Activated CD4-positive, alpha-beta T cell treated with anti-CD3 and anti-CD28 coated beads, Interleukin-2, amount 50 U/mL, for 1 hour (primary cell): ENCODE measurements around the gene INTS1.

Experiments used
- DNase-seq: peaks from one replicate; pipeline ENCODE4 v3.0.0-alpha.2; 2020

The INTS1 gene

DNA sequence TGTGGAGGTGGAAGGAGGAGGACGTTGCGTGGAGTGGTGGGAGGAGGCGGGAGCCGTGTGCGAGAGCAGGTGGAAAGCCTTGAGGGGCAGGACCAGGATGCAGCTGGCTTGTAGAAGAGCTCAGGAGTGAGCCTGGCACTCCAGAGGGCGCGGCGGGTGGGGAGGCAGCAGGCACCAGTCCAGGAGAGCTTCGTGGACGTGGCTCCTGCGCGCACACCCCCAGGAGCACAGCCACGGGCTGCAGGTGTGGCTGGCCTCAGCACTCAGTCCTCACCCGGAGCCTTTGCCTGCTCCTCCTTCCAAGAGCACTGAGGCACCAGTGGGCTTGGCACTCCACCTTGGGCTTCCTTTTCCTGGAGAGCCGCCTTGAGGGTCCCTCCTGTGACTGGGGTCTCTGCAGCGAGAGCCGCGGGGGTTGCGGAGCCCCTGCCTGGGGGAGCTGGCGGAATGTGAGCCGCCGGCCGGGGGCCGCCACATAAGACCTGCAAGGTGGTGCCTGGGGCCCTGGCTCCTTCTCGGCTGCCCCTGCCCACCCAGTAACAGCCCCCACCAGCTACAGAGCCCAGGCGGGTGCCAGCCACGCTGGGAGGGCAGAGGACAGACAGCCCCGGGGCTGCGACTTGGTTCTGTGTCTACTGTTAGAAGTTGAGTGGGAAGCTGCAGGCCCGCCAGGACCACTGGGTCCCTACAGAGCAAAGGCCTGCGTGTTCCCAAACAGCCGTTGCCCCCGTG is 37.4 kb upstream of the INTS1 start:
- DNase-seq, result no peak

GRCh38 chr7:1540776-1541271 is 36.6 kb upstream of the INTS1 start:
- DNase-seq, result no peak

GRCh38 chr7:1539882-1540775 is 35.9 kb upstream of the INTS1 start:
- no peak for DNase-seq

DNA sequence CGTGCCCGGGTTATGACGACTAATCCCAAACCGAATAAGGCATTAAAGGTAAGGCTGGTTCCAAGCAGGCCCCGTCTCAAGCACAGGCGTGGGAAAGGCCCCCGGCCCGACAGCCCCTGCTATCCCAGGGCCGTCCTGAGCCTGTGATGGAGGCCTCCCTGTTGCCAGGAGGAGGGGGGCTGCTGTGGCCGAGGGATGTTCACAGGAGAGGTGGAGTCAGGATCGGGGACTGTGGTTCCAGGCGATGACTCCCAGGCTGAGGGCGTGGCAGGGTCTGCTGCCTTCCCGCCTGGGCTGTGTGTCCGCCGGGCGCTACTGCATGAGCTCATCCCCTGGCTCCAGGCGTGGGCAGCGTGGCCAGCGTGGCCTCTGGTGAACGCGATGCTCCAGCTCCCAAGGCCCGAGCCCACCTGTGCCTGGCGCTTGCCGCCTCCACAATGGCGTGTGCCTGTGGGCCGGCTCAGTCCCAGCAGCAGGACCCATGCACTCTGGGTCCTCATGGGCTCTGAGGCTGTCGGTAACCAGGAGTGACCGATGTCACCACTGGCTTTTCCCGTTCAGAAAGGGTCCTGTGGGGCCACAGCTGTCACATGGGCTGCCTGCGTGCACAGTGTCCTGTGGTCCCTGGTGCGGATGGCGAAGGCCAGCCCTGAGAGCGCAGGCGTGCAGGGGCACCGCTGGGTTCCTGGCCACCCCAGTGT is 35.1 kb upstream of the INTS1 start:
- no peak for DNase-seq

DNA sequence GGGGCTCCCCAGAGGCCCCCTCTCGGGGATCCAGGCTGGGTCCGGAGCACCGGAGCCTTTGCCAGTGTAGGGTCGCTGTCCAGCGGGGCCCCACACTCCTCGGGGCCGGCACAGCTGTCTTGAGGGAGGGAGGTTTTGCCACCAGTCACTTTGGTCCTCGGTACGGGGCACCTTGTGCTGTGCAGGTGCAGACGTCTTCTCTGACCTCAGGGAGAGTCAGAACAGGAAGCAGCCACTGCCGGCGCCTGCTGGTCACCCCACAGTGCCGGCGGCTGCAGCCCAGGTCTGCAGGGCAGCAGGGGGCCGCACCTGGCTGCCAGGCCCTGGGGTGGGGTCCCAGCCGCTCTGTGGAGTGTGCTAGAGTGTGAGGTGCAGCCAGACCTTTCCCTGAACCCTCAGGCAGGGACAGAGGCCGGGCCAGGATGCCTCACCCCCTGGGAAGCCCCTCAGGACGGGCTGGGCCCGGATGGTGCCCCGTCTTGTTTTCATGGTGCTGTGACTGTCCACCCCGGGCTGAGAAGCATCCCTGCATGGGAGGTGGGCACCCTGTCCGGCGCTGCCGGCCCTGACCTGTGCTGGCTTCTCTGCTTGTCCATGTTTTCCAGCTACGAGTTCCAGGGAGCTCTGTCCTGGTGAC is 34.5 kb upstream of the INTS1 start:
- DNase-seq, result no peak

DNA sequence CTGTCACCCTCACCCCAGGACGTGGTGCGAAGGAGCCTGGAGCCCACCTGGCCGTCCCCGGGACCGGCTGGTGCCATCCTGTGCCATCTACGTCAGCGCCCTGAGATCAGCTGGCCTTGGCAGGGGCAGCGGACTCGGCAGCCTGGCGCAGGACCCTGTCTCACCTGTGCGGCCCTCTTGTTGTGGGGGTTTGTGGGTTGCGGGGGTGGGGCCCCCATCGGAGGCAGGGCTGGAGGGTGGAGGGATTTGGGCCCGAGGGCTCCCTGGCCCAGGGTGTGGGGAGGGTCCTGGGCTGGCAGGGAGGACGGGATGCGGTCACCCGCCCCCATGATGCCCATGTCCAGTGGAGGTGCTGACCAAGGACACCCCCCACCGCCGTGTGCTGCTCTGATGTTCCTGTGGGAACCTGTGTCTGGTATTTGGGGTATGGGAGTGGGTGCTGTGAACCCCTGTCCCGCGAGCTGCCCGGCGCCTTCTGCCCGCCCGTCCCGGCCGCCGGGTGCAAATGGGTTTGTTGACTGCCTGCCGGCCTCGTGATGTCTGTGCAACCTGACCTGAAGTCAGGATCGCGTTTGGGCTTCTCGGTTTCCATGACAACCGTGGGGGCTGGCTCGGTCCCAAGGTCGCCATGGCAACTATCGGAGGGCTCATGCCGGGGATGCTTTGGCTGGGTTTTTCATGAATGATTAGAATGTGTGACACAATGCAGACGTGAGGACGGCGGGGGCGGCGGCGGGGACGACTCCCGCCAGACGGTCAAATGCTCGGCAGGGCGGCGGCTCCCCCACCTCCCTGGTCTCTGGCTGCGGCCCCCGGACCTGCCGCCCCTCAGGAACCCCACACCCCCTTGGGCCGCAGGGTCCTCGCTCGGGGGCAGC is 33.6 kb upstream of the INTS1 start:
- no peak for DNase-seq

GRCh38 chr7:1536743-1537534 is 32.8 kb upstream of the INTS1 start:
- no peak for DNase-seq

- no peak for DNase-seq
Observed at GRCh38 chr7:1536455-1536742, 32.2 kb upstream of the INTS1 start.

DNA sequence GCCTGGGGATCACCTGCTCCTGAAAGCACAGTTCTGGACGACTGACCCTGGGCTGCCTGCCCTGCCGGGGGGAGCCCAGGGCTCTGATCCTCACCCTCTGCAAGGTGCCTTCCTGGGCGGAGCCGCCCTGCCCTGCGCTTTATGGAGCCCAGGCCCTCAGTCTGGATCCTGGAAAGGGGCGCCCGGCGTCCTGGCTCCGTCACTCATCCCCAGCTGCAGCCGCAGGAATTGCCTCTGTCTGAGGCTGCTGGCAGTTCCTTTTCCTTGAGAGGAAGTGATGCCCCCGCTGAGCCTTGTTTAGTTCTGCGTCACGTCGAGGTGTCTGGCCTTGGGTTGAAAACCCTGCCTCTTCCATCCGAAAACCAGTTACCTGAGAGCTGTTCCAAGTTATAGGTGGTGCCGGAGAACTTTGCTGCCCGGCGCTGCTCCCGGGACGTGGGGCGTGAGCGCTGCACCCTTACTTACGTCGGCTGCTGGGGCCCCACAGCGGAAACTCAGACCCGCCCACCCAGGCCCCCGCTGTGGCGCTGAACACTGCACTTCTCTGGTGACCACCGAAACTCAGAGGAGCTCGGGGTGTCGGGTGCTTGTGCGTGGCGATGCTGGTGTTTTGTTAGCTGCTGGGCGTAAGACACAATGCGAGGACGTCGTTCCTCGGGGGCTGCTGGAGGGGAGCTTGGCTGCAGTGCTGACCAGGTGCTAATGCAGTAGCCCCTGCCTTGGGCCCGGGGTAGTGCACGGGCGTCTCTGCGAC is 31.7 kb upstream of the INTS1 start:
- DNase-seq, result no peak

GRCh38 chr7:1535100-1535458 is 30.9 kb upstream of the INTS1 start:
- no peak for DNase-seq

DNA sequence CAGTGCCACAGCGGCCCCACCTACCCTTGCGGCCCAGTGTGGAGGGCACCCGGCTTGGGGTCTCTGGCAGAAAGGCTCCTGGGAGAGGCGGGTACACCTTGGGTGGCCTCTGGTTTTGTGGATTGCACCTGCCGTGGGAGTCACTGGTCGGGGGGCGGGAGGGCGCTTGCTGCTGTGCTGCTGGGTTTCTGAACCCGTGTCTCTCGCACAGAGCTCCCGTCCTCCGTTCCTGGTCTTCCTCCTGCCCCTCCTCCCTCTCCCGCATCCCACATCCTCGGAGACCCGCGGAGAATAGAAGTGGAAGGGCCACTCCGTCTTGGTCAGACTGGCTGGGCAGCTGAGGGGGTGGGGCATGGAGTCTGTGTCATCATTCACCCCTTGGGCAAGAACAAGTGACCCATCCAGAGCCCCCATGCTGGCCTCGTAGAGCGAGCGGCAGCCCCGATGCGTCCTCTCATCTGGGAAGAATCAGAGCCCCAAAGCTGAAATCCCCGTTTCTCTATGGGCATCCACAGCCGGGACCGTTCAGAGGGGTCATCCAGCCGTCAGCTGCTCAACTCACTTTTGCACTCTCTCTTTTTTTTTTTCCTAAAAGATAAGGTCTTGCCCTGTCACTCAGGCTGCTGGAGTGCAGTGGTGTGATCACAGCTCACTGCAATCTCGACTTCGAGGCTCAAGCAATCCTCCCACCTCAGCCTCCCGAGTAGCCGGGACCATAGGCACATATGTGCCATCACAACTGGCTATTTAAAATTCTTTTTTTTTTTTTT is 30.3 kb upstream of the INTS1 start:
- no peak for DNase-seq

GRCh38 chr7:1533547-1534329 is 29.5 kb upstream of the INTS1 start:
- no peak for DNase-seq

- no peak for DNase-seq
Observed at GRCh38 chr7:1533255-1533546, 29.0 kb upstream of the INTS1 start.

- peak; percentile 64 for DNase-seq
Observed at GRCh38 chr7:1532456-1533254, 28.5 kb upstream of the INTS1 start.

DNA sequence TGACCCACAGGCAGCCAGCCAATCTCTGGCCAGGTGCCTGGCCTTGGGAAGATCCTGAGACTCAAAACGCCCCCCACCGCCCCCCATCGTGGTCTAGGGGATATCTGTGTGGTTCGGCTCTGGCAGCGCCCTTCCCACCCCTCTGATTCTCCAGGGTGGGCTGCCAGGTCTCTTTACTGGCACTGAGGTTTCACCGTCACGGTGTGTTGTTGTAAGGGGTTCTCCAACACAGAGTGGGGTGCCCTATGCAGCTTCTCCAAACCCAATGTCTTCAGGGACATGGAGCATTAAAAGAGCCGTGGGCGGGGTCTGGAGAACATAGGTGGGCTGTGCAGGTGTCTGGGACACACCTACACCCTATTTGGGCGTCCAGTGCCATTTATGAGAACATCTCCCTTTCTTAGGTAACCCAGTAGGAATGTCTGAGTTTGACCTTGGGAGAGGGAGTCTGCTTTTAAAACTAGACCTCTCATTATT is 27.8 kb upstream of the INTS1 start:
- no peak for DNase-seq

DNA sequence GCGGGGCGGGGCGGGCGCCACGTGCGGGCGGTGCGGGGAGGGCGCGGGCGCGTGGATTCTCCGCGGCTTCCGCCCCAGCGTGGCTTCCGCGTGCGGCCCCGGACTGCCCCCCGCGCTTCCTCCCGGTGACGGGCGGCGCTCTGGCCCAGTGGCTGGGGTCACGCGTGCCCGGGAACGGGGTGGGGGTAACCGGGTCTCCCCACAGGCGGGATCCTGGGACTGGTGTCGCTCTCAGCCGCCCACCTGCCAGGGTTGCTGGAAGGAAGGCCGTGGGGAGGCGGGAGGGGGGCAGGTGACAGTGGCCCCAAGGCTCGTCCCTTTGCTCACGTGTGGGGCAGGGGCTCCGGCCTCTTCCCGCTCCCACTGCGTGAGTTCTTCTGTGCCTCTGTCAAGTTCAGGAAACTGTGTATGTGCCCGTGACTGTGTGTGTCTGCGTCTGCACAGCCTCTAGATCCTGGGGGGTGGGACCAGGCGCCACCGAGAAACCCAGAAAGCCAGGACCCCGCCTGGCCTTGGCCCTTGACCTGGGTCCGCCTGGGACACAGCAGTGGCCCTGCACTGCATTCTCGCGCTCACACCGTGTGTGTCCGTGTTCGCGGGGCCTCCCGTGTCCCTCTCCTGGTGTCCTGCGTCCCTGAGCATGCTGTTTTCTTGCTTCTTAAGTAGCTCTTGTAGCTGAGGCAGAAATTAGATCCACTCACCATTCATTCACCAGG is 27.2 kb upstream of the INTS1 start:
- peak; percentile 46 for DNase-seq

- no peak for DNase-seq
Observed at GRCh38 chr7:1530946-1531262, 26.7 kb upstream of the INTS1 start.
